ENCODE results near the gene PHF13. TPM values are rescaled to one million over a fixed set of nuclear protein-coding genes. Genes with fewer than 3 reads are reported as not detected.

PHF13 gene
- total RNA-seq, 1 experiment from 2014 or later, result 20.9 TPM

DNA sequence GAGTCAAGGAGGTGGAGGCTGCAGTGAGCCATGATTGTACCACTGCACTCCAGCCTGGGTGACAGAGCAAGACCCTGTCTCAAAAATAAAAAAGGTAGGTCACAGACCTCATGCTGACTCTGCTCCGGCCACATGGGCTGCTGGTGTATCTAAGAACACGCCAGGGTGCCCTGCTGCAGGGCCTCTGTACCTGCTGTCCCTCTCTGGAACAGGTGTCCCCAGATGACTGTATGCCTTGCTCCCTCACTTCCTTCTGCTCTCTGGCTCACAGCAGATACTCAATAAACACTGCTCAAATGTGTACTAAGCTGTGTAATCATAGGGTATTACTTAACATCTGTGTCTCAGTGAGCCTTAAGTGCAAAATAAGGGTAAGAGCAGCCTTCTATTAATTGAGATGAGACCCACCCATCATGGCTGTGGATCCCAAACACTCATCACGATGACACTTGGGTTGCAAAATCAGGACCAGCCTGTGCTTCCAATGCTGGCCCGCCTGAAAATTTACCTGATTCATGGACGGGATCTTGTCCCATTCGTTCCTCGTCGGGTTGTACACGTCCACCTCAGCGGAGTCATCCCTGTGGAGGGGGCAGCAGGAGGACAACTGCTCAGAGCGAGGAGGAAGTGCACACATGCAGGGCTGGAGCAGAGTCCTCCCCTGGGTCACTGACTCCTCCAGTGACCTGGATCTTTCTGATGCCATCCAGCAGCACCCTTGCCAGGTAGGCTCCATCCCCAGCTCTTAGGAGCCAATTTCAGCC lies 18.4 kb upstream of the PHF13 start:
- no peaks in the 10 kb centered on the region for H3K27me3 ChIP-seq (ENCODE audit: insufficient read depth, low read depth)
- H2AFZ ChIP-seq, result no peak overlapping the region
- no peaks in the 10 kb centered on the region; the same call in 1 of the 2 replicates for H3F3A ChIP-seq (ENCODE audit: insufficient read depth, low read depth)
- BruUV-seq (replicated peaks), result no TSS peak
- TF ChIP-seq EZH2 (IDR thresholded peaks at IDR 0.05; ENCODE audit: low read depth) (no peak), CTCF (conservative IDR thresholded peaks at IDR 0.05) (no peak)
- no peaks in the 10 kb centered on the region for H3K4me1 ChIP-seq (replicated peaks; ENCODE audit: insufficient read depth)
- ChIA-PET POLR2A (ENCODE audit: unreplicated experiment) (interaction anchor here (0.5 to 0.6 kb wide), 2 partner anchors 15 to 202 kb away, joined by 3 to 9 read pairs; partner anchors contain the start of gene ACOT7), CTCF (interaction anchor here (0.6 kb wide), 1 partner anchor 313 kb away, joined by 3 read pairs; no protein-coding TSS in a partner anchor)
- H3K27ac ChIP-seq, result no peak overlapping the region
- H3K9me3 ChIP-seq (ENCODE audit: insufficient read depth, low read depth), result no peaks in the 10 kb centered on the region
- no peaks in the 10 kb centered on the region for H3K36me3 ChIP-seq (ENCODE audit: low read depth)
- H4K20me1 ChIP-seq (ENCODE audit: insufficient read depth), result no peaks in the 10 kb centered on the region; the same call in 1 of the 2 replicates
- no peak overlapping the region for H3K4me3 ChIP-seq
- H3K79me2 ChIP-seq (ENCODE audit: low read depth), result peaks cover 37% of the 10 kb centered on the region
- H3K9me2 ChIP-seq (ENCODE audit: insufficient read depth), result no peaks in the 10 kb centered on the region
- intact Hi-C loops (cut with micrococcal nuclease; ENCODE audit: unreplicated experiment), result no loop called here
- DNase-seq, result no peak
- no peak overlapping the region for H3K4me2 ChIP-seq

DNA sequence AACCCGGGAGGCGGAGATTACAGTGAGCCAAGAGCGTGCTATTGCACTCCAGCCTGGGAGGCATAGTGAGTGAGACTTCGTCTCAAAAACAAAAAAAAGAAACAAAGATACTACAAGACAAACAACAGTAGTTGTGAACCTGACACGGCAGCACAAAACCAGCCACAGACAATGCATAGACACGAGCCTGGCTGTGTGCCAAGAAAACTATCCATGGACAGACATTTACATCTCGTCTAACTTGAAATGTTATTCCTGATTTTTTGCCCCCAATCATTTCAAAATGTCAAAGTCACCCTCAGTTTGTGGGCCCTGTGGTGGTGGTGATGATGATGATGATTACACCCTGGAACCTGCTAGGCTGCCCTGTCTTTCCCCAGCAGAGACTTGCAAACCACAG lies 17.2 kb upstream of the PHF13 start:
- POLR2A ChIA-PET (ENCODE audit: unreplicated experiment), result no interaction called here
- no peak for DNase-seq
- TF ChIP-seq EZH2 (IDR thresholded peaks at IDR 0.05; ENCODE audit: low read depth), result no peak
- TF ChIP-seq CTCF (conservative IDR thresholded peaks at IDR 0.05), result no peak
- Histone ChIP-seq H3K4me1 (replicated peaks; ENCODE audit: insufficient read depth) (no peaks in the 10 kb centered on the region), H3K9me2 (ENCODE audit: insufficient read depth) (no peaks in the 10 kb centered on the region), H3K27ac (no peak overlapping the region), H3K27me3 (ENCODE audit: insufficient read depth, low read depth) (no peaks in the 10 kb centered on the region), H3K9me3 (ENCODE audit: insufficient read depth, low read depth) (no peaks in the 10 kb centered on the region), H3K79me2 (ENCODE audit: low read depth) (peaks cover 47% of the 10 kb centered on the region), H3K4me3 (no peak overlapping the region), H4K20me1 (ENCODE audit: insufficient read depth) (no peaks in the 10 kb centered on the region; the same call in 1 of the 2 replicates), H3F3A (ENCODE audit: insufficient read depth, low read depth) (no peaks in the 10 kb centered on the region; the same call in 1 of the 2 replicates), H2AFZ (no peak overlapping the region), H3K36me3 (ENCODE audit: low read depth) (no peaks in the 10 kb centered on the region), H3K4me2 (no peak overlapping the region)
- CTCF ChIA-PET, result no interaction called here
- BruUV-seq (replicated peaks), result no TSS peak
- intact Hi-C loops (cut with micrococcal nuclease; ENCODE audit: unreplicated experiment), result no loop called here

- Histone ChIP-seq H3K4me2 (no peak overlapping the region), H3K4me1 (replicated peaks; ENCODE audit: insufficient read depth) (no peaks in the 10 kb centered on the region), H2AFZ (no peak overlapping the region), H3K4me3 (no peak overlapping the region), H3K36me3 (ENCODE audit: low read depth) (no peaks in the 10 kb centered on the region), H4K20me1 (ENCODE audit: insufficient read depth) (no peaks in the 10 kb centered on the region; the same call in 1 of the 2 replicates), H3K9me3 (ENCODE audit: insufficient read depth, low read depth) (no peaks in the 10 kb centered on the region), H3K27me3 (ENCODE audit: insufficient read depth, low read depth) (no peaks in the 10 kb centered on the region), H3K79me2 (ENCODE audit: low read depth) (peaks cover 52% of the 10 kb centered on the region), H3F3A (ENCODE audit: insufficient read depth, low read depth) (no peaks in the 10 kb centered on the region; the same call in 1 of the 2 replicates), H3K27ac (no peak overlapping the region), H3K9me2 (ENCODE audit: insufficient read depth) (no peaks in the 10 kb centered on the region)
- ChIA-PET CTCF (interaction anchor here (0.5 kb wide), 1 partner anchor 17 kb away, joined by 8 read pairs; the partner anchor contains the start of gene ZBTB48), POLR2A (ENCODE audit: unreplicated experiment) (no interaction called here)
- BruUV-seq (replicated peaks), result no TSS peak
- TF ChIP-seq EZH2 (IDR thresholded peaks at IDR 0.05; ENCODE audit: low read depth), result no peak
- TF ChIP-seq CTCF (conservative IDR thresholded peaks at IDR 0.05), result no peak
- intact Hi-C loops (cut with micrococcal nuclease; ENCODE audit: unreplicated experiment), result no loop called here
- no peak for DNase-seq
Measured at GRCh38 chr1:6596886-6597776, 16.4 kb upstream of the PHF13 start.
